Breast epithelium (tissue), 3 donors: ENCODE data around the gene KIF4B.

ENCODE experiments used
- CTCF ChIP-seq, 3 donors: fragments of 450-650 bp; IDR thresholded peaks; one replicate each; pipeline ENCODE4 v1.5.1; 2016 to 2017; ENCODE audit warnings: antibody characterized with exemption in 3 of 3, mild to moderate bottlenecking in 3 of 3, moderate library complexity in 3 of 3
- POLR2A ChIP-seq: fragments of 450-650 bp; IDR thresholded peaks from one replicate; pipeline ENCODE4 v1.6.1; 2016; ENCODE audit warnings: antibody characterized with exemption, mild to moderate bottlenecking, moderate library complexity
- POLR2AphosphoS5 ChIP-seq, 3 donors: sonication (generic); formaldehyde crosslinking; IDR thresholded peaks; one replicate each; pipeline ENCODE4 v1.6.1; 2017; ENCODE audit warnings: antibody characterized with exemption in 3 of 3

DNA sequence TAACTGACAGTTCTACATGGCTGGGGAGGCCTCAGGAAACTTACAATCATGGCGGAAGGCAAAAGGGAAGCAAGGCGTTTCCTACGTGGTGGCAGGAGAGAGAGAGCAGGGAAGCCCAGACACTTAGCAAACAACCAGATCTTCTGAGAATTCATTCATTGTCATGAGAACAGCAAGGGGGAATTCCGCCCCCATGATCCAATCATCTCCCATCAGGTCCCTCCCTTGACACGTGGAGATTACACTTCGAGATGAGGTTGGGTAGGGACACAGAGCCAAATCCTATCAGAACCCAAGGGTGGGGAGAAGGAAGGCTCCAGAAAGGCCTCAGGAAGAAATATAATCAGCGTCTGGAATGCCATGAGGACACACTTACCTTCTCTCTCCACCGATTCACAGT lies 34.3 kb downstream of the KIF4B start:
- TF ChIP-seq CTCF (IDR thresholded peaks at IDR 0.05) (no peak), POLR2A (no peak), POLR2AphosphoS5 (IDR thresholded peaks at IDR 0.05) (no peak)
